ENCODE data around the gene NCOR1. TPM values are rescaled to one million over a fixed set of nuclear protein-coding genes. Genes with fewer than 3 reads are reported as not detected.

The NCOR1 gene
- total and polyA plus RNA-seq, 10 of the 15 experiments (the other 5 are each of a cell fraction or from before 2014, with no cell fraction given): 34.5 to 135 (median 82.9) TPM

Small RNA genes lying within 50 kb of the gene (small RNA-seq; reads per million reads assigned to genes)
- gene RNU6-314P (not detected), gene RNU6-862P (not detected)

Other genes with a start within 250 kb of the NCOR1 start
- gene ZSWIM7, start 215.8 kb downstream of the NCOR1 start, total RNA-seq (2014; rRNA removed): 10.5 and 10.8 TPM in 2 replicates
- gene ZSWIM7, start 215.8 kb downstream of the NCOR1 start, total RNA-seq (2014; rRNA removed; fragmentation: Illumina TruSeq; extraction: Trizol): 5.9 and 7.1 TPM in 2 replicates
- gene ZSWIM7, start 215.8 kb downstream of the NCOR1 start, total RNA-seq (2021): 8.2 and 8.6 TPM in 2 replicates
- gene ZSWIM7, start 215.8 kb downstream of the NCOR1 start, polyA plus RNA-seq (2011; rRNA removed): 9.8 and 10.7 TPM in 2 replicates
- 7.0 and 11.2 TPM in 2 replicates for gene ZSWIM7, start 215.8 kb downstream of the NCOR1 start, polyA plus RNA-seq (2014; fragmentation: Illumina TruSeq; extraction: Trizol)
- 1 to 10 TPM; 7.2 to 9.2 TPM for gene ZSWIM7, start 215.8 kb downstream of the NCOR1 start, polyA plus RNA-seq (2014; fragmentation: Nextera tagmentation; extraction: Ambion mirVana)
- 14.6 and 17.9 TPM in 2 replicates for gene ZSWIM7, start 215.8 kb downstream of the NCOR1 start, polyA plus RNA-seq (2014; rRNA removed)
- 10 to 100 TPM; 25.8 to 26.6 TPM for gene ZSWIM7, start 215.8 kb downstream of the NCOR1 start, polyA plus RNA-seq (2016; fragmentation: Nextera tagmentation; extraction: Ambion mirVana)
- gene TTC19, start 215.7 kb downstream of the NCOR1 start, total RNA-seq (2014; rRNA removed): 25.1 and 28.4 TPM in 2 replicates
- 18.5 and 19.2 TPM in 2 replicates for gene TTC19, start 215.7 kb downstream of the NCOR1 start, total RNA-seq (2014; rRNA removed; fragmentation: Illumina TruSeq; extraction: Trizol)
- gene TTC19, start 215.7 kb downstream of the NCOR1 start, total RNA-seq (2021): 18.4 and 21.2 TPM in 2 replicates
- gene TTC19, start 215.7 kb downstream of the NCOR1 start, polyA plus RNA-seq (2011; rRNA removed): 5.3 and 8.9 TPM in 2 replicates
- gene TTC19, start 215.7 kb downstream of the NCOR1 start, polyA plus RNA-seq (2014; fragmentation: Illumina TruSeq; extraction: Trizol): 21.0 and 26.5 TPM in 2 replicates
- gene TTC19, start 215.7 kb downstream of the NCOR1 start, polyA plus RNA-seq (2014; fragmentation: Nextera tagmentation; extraction: Ambion mirVana): 10 to 100 TPM in 1 of 2 experiments, 1 to 10 TPM in 1; 8.3 to 12.3 TPM
- 10.8 and 14.0 TPM in 2 replicates for gene TTC19, start 215.7 kb downstream of the NCOR1 start, polyA plus RNA-seq (2014; rRNA removed)
- 10 to 100 TPM; 26.7 to 29.8 TPM for gene TTC19, start 215.7 kb downstream of the NCOR1 start, polyA plus RNA-seq (2016; fragmentation: Nextera tagmentation; extraction: Ambion mirVana)
- gene PIGL, start 1.7 kb upstream of the NCOR1 start, total RNA-seq (2014; rRNA removed): 31.2 and 38.4 TPM in 2 replicates
- 28.0 and 29.1 TPM in 2 replicates for gene PIGL, start 1.7 kb upstream of the NCOR1 start, total RNA-seq (2014; rRNA removed; fragmentation: Illumina TruSeq; extraction: Trizol)
- gene PIGL, start 1.7 kb upstream of the NCOR1 start, total RNA-seq (2021): 29.5 and 31.5 TPM in 2 replicates
- gene PIGL, start 1.7 kb upstream of the NCOR1 start, polyA plus RNA-seq (2011; rRNA removed): 44.8 and 52.5 TPM in 2 replicates
- 28.6 and 31.5 TPM in 2 replicates for gene PIGL, start 1.7 kb upstream of the NCOR1 start, polyA plus RNA-seq (2014; fragmentation: Illumina TruSeq; extraction: Trizol)
- gene PIGL, start 1.7 kb upstream of the NCOR1 start, polyA plus RNA-seq (2014; fragmentation: Nextera tagmentation; extraction: Ambion mirVana): 10 to 100 TPM; 29.2 to 42.1 TPM
- gene PIGL, start 1.7 kb upstream of the NCOR1 start, polyA plus RNA-seq (2014; rRNA removed): 30.5 and 37.5 TPM in 2 replicates
- gene PIGL, start 1.7 kb upstream of the NCOR1 start, polyA plus RNA-seq (2016; fragmentation: Nextera tagmentation; extraction: Ambion mirVana): 10 to 100 TPM; 25.9 to 29.1 TPM
- gene CENPV, start 137.9 kb upstream of the NCOR1 start, total RNA-seq (2014; rRNA removed): 84.2 and 93.2 TPM in 2 replicates
- 87.5 and 90.7 TPM in 2 replicates for gene CENPV, start 137.9 kb upstream of the NCOR1 start, total RNA-seq (2014; rRNA removed; fragmentation: Illumina TruSeq; extraction: Trizol)
- 94.9 and 98.6 TPM in 2 replicates for gene CENPV, start 137.9 kb upstream of the NCOR1 start, total RNA-seq (2021)
- gene CENPV, start 137.9 kb upstream of the NCOR1 start, polyA plus RNA-seq (2011; rRNA removed): 83.7 and 93.4 TPM in 2 replicates
- gene CENPV, start 137.9 kb upstream of the NCOR1 start, polyA plus RNA-seq (2014; fragmentation: Illumina TruSeq; extraction: Trizol): 80.1 and 94.1 TPM in 2 replicates
- 10 to 100 TPM; 22.5 to 68.0 TPM for gene CENPV, start 137.9 kb upstream of the NCOR1 start, polyA plus RNA-seq (2014; fragmentation: Nextera tagmentation; extraction: Ambion mirVana)
- gene CENPV, start 137.9 kb upstream of the NCOR1 start, polyA plus RNA-seq (2014; rRNA removed): 77.5 and 86.0 TPM in 2 replicates
- 10 to 100 TPM; 70.8 to 72.7 TPM for gene CENPV, start 137.9 kb upstream of the NCOR1 start, polyA plus RNA-seq (2016; fragmentation: Nextera tagmentation; extraction: Ambion mirVana)
- gene UBB, start 165.6 kb upstream of the NCOR1 start, total RNA-seq (2014; rRNA removed): 2,686 and 2,754 TPM in 2 replicates
- gene UBB, start 165.6 kb upstream of the NCOR1 start, total RNA-seq (2014; rRNA removed; fragmentation: Illumina TruSeq; extraction: Trizol): 1,488 and 1,495 TPM in 2 replicates
- gene UBB, start 165.6 kb upstream of the NCOR1 start, total RNA-seq (2021): 1,455 and 1,463 TPM in 2 replicates
- gene UBB, start 165.6 kb upstream of the NCOR1 start, polyA plus RNA-seq (2011; rRNA removed): 608 and 1,133 TPM in 2 replicates
- gene UBB, start 165.6 kb upstream of the NCOR1 start, polyA plus RNA-seq (2014; fragmentation: Illumina TruSeq; extraction: Trizol): 1,621 and 1,633 TPM in 2 replicates
- 1,000 to 10,000 TPM; 4,008 to 4,246 TPM for gene UBB, start 165.6 kb upstream of the NCOR1 start, polyA plus RNA-seq (2014; fragmentation: Nextera tagmentation; extraction: Ambion mirVana)
- gene UBB, start 165.6 kb upstream of the NCOR1 start, polyA plus RNA-seq (2014; rRNA removed): 2,006 and 2,356 TPM in 2 replicates
- gene UBB, start 165.6 kb upstream of the NCOR1 start, polyA plus RNA-seq (2016; fragmentation: Nextera tagmentation; extraction: Ambion mirVana): 1,000 to 10,000 TPM; 2,193 to 2,309 TPM
- gene TRPV2, start 200.0 kb upstream of the NCOR1 start, total RNA-seq (2014; rRNA removed): 59.4 and 61.3 TPM in 2 replicates
- 25.6 and 29.7 TPM in 2 replicates for gene TRPV2, start 200.0 kb upstream of the NCOR1 start, total RNA-seq (2014; rRNA removed; fragmentation: Illumina TruSeq; extraction: Trizol)
- gene TRPV2, start 200.0 kb upstream of the NCOR1 start, total RNA-seq (2021): 87.4 and 93.7 TPM in 2 replicates
- gene TRPV2, start 200.0 kb upstream of the NCOR1 start, polyA plus RNA-seq (2011; rRNA removed): 33.3 and 82.6 TPM in 2 replicates
- 15.4 and 27.3 TPM in 2 replicates for gene TRPV2, start 200.0 kb upstream of the NCOR1 start, polyA plus RNA-seq (2014; fragmentation: Illumina TruSeq; extraction: Trizol)
- gene TRPV2, start 200.0 kb upstream of the NCOR1 start, polyA plus RNA-seq (2014; fragmentation: Nextera tagmentation; extraction: Ambion mirVana): 10 to 100 TPM in 1 of 2 experiments, 1 to 10 TPM in 1; 8.9 to 29.2 TPM
- 48.8 and 58.4 TPM in 2 replicates for gene TRPV2, start 200.0 kb upstream of the NCOR1 start, polyA plus RNA-seq (2014; rRNA removed)
- 10 to 100 TPM; 83.6 to 94.4 TPM for gene TRPV2, start 200.0 kb upstream of the NCOR1 start, polyA plus RNA-seq (2016; fragmentation: Nextera tagmentation; extraction: Ambion mirVana)

Measured in GM12878 (cell line).